PC-3 (cell line): ENCODE results near the gene RPL32.
"Not testable (repeated sequence)": the region's sequence is repeated elsewhere in the genome, so short reads cannot be mapped to it uniquely, and the experiment has no call there.

Source experiments
- EZH2 ChIP-seq: fragments of 300-600 bp; sonication (generic); IDR thresholded peaks from one replicate; pipeline ENCODE4 v1.6.1; 2017; ENCODE audit warnings: antibody characterized with exemption, mild to moderate bottlenecking, low read length; ENCODE audit not compliant: unreplicated experiment
- TF ChIP-seq, protein P1 (sequence below): fragments of 300-600 bp; sonication (generic); conservative IDR thresholded peaks from 2 replicates; pipeline ENCODE4 v1.5.1; 2017; ENCODE audit warnings: antibody characterized with exemption, low read depth, mild to moderate bottlenecking, low read length

DNA sequence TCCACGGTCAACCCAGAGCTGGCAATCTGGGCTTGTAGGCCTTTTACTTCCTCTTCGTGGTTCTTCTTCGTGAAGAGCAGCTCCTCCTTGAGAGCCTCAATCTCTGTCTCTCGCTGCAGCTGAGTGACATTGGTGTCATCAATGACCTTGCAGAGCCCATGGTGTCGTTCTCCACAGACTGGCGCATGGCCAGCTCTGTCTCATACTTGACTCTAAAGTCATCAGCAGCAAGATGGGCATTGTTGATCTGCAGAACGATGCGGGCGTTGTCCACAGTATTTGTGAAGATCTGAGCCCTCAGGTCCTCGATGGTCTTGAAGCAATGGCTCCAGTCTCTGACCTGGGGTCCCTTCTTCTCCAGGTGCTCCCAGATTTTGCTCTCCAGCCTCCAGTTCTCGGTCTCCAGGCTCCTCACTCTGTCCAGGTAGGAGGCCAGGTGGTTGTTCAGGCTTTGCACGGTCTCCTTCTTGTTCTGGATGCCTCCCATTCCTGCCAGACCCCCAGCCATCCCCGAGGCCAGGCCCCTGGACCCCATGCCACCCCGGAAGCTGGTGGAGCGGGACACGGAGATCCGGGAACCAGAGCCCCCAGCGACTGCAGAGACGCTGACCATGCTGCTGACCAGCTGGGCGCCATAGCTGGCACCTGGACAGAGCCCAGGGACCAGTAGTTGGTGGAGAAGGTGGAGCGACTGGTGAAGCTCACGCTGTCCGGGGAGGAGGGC is 53.2 kb downstream of the RPL32 start:
- TF ChIP-seq, protein P1, sequence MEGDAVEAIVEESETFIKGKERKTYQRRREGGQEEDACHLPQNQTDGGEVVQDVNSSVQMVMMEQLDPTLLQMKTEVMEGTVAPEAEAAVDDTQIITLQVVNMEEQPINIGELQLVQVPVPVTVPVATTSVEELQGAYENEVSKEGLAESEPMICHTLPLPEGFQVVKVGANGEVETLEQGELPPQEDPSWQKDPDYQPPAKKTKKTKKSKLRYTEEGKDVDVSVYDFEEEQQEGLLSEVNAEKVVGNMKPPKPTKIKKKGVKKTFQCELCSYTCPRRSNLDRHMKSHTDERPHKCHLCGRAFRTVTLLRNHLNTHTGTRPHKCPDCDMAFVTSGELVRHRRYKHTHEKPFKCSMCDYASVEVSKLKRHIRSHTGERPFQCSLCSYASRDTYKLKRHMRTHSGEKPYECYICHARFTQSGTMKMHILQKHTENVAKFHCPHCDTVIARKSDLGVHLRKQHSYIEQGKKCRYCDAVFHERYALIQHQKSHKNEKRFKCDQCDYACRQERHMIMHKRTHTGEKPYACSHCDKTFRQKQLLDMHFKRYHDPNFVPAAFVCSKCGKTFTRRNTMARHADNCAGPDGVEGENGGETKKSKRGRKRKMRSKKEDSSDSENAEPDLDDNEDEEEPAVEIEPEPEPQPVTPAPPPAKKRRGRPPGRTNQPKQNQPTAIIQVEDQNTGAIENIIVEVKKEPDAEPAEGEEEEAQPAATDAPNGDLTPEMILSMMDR, result not testable (repeated sequence)
- not testable (repeated sequence) for TF ChIP-seq EZH2
